GM06990 (cell line): ENCODE data around the gene GOLGA1.

Experiments used
- DNase-seq: peaks from one replicate; pipeline ENCODE4 v3.0.0-alpha.2; 2011; ENCODE audit not compliant: insufficient read length; ENCODE audit errors: extremely low read depth
- H3K27me3 ChIP-seq: replicated peaks from 2 replicates; pipeline ENCODE4 v1.6.0; 2011; ENCODE audit warnings: low read length; ENCODE audit not compliant: control insufficient read depth, insufficient read depth
- H3K36me3 ChIP-seq: 2 replicates; pipeline ENCODE4 v1.5.1; 2011; ENCODE audit warnings: low read length; ENCODE audit not compliant: control insufficient read depth, insufficient read depth
- H3K4me3 ChIP-seq: replicated peaks from 2 replicates; pipeline ENCODE4 v1.5.1; 2011; ENCODE audit warnings: low read depth, mild to moderate bottlenecking, control low read depth, low read length
- TF ChIP-seq, protein P1 (sequence below): IDR thresholded peaks from 2 replicates; pipeline ENCODE4 v1.5.1; 2011; ENCODE audit warnings: low read length, control low read depth, mild to moderate bottlenecking, inconsistent platforms; ENCODE audit not compliant: insufficient read depth, poor library complexity, severe bottlenecking

Gene GOLGA1

DNA sequence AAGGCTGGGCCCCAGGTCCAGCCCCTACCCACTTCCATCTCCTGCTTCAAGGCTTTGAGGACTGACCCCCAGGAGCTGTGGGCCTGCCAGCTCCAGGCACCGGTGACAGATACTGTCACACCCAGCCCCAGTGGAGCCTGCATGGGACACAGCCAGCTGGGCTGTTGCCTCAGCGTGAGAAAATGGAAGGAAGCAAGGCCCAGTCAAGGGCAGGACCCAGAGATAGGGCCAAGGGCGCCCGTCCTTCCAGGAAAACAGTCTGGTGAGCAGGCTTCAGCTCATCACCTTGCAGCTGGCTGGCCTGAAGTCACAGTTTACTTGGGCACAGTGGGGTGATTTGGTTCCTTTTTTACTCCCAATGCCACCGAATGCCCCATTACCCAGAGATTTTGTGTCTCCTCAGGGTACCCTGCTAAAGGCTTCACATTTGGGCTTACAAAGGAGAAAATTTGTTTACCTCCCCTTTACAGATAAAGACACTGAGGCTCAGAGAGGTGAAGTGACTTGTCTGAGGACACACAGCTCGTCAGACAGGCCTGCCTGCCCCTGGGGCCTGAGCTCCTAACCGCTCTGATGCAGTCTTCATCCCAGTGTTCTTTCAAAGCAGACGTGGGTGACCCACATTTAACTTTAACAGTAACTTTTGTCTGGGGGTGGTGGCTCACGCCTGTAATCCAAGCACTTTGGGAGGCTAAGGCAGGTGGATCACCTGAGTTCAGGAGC is 109.1 kb downstream of the GOLGA1 start:
- no peak for DNase-seq

DNA sequence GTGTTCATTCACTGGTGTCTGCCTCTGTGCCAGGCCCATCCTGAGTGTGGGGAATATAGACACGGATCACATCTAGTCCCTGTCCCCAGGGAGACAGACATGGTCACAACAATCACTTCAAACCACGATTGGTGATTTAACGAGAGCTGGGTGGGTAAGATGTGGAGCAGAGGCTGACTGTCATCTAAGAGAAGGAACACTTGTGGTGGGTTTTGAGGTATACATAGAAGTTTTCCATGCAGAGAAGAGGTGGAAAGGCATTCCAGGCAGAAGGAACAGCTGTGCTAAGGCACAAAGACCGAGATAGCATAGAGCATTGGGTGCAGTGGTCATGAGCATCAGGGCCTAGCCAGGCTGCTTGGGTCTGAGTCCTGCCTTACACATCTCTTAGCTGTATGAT is 110.3 kb downstream of the GOLGA1 start:
- DNase-seq = no peak
- Histone ChIP-seq H3K4me3 (no peak overlapping the region), H3K27me3 (no peaks in the 10 kb centered on the region), H3K36me3 (no peaks in the 10 kb centered on the region)
- TF ChIP-seq, protein P1, sequence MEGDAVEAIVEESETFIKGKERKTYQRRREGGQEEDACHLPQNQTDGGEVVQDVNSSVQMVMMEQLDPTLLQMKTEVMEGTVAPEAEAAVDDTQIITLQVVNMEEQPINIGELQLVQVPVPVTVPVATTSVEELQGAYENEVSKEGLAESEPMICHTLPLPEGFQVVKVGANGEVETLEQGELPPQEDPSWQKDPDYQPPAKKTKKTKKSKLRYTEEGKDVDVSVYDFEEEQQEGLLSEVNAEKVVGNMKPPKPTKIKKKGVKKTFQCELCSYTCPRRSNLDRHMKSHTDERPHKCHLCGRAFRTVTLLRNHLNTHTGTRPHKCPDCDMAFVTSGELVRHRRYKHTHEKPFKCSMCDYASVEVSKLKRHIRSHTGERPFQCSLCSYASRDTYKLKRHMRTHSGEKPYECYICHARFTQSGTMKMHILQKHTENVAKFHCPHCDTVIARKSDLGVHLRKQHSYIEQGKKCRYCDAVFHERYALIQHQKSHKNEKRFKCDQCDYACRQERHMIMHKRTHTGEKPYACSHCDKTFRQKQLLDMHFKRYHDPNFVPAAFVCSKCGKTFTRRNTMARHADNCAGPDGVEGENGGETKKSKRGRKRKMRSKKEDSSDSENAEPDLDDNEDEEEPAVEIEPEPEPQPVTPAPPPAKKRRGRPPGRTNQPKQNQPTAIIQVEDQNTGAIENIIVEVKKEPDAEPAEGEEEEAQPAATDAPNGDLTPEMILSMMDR = no peak

More for the DNA sequence above, 109.1 kb downstream of the GOLGA1 start:
- TF ChIP-seq, protein P1 = no peak
- no peak overlapping the region for H3K4me3 ChIP-seq
- H3K27me3 ChIP-seq = no peaks in the 10 kb centered on the region
- no peaks in the 10 kb centered on the region for H3K36me3 ChIP-seq

DNA sequence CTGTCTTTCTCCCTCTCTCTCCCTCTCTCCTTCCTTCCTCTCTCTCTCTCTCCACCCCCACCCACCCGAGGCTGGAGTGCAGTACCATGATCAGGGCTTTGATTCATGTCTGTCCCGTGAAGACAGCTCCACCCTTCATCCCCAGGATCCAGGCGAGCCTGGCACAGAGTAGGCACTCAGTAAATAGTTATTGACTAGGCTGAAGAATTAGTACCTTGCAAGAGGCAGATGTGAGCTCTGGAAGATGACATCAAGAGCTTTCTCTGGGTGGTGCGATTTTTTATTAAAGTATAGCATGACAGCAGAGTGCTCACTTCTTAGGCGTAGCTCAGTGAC is 111.6 kb downstream of the GOLGA1 start:
- H3K4me3 ChIP-seq = no peak overlapping the region
- no peaks in the 10 kb centered on the region for H3K36me3 ChIP-seq
- TF ChIP-seq, protein P1 = no peak
- no peak for DNase-seq
- H3K27me3 ChIP-seq = no peaks in the 10 kb centered on the region

DNA sequence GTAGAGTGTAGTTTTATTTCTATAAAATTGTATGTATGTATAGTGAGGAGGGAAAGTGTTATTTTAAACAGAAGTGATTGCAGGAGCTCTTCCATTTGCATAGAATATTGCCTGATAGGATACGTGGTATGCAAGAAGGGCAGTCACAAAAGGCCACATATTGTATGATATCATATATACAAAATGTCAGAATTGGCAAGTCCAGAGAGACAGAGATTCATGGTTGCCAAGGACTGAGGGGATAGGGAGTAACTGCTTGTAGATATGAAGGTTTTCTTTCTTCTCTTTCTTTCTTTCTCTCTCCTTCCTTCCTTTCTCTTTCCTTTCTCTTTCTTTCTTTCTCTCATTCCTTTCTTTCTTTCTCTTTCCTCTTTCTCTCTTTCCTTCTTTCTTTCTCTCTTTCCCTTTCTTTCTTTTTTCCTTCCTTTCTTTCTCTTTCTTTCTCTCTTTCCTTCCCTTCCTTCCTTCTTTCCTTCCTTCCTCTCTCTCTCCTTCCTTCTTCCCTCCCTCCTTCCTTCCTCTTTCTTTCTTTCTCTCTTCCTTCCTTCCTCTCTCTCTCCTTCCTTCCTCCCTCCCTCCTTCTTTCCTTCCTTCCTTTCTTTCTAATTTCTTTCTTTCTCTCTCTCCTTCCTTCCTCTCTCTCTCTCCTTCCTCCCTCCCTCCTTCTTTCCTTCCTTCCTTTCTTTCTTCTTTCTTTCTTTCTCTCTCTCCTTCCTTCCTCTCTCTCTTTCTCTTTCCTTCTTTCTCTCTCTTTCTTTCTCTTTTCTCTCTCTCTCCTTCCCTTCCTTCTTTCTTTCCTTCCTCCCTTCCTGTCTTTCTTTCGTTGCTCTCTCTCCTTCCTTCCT is 112.2 kb downstream of the GOLGA1 start:
- no peak for DNase-seq
- H3K4me3 ChIP-seq = no peak overlapping the region

More for the DNA sequence above, 112.2 kb downstream of the GOLGA1 start:
- TF ChIP-seq, protein P1 = no peak
- no peaks in the 10 kb centered on the region for H3K27me3 ChIP-seq
- H3K36me3 ChIP-seq = no peaks in the 10 kb centered on the region
